Endothelial cell of umbilical vein (primary cell): Measurements from ENCODE around the gene STARD13.

Experiments used
- EZH2 ChIP-seq: IDR thresholded peaks from 2 replicates; pipeline ENCODE4 v1.6.1; 2012; ENCODE audit warnings: borderline replicate concordance, low read depth, mild to moderate bottlenecking, moderate library complexity, low read length, inconsistent platforms; ENCODE audit not compliant: severe bottlenecking
- MAX ChIP-seq: IDR thresholded peaks from 2 replicates; pipeline ENCODE4 v1.6.1; 2011; ENCODE audit not compliant: insufficient read depth, insufficient read length
- POLR2A ChIP-seq: IDR thresholded peaks from 2 replicates; pipeline ENCODE4 v1.6.1; 2012; ENCODE audit warnings: low read depth, mild to moderate bottlenecking, control low read depth, low read length
- TF ChIP-seq, protein P1 (sequence below), 2 donors: IDR thresholded peaks; 1 replicate in 1 of 2; 2 replicates in 1 of 2; pipeline ENCODE4 v1.5.1; 2011; ENCODE audit warnings: low read length in 2 of 2, mild to moderate bottlenecking in 2 of 2, moderate library complexity in 2 of 2, control low read depth in 1 of 2, inconsistent platforms in 1 of 2, low read depth in 1 of 2; ENCODE audit not compliant: insufficient read depth in 1 of 2; ENCODE audit errors: extremely low read depth in 1 of 2

DNA sequence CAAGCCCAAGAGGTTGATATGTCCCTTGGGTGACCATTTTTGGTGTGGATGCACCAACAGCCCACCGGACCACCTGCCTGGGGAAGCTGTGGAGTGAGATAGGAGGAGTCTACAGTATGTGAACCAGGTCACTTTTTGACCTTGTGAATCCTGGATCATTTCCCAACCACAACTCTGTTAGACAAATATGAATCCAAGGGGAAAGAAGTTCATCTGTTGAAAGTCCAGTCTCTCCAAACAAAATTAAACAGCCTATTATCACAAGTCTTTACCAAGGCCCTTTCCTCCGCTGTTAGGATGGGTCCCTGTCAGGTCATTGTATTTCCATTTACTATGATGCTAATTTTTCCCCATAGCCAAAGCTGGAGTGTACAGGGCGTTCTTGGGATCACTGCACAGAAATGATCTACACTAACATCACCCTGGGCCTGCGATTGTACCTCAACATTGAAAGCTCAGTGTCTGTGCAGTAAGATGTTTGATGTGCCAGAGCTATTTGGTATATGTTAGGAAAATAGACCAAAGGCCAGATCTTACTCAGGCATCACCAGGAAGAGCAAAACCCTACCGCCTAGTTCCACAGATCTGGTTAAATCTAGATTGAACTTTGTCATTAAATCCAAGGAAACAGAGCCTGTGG, 117.1 kb downstream of the STARD13 start:
- TF ChIP-seq, protein P1, sequence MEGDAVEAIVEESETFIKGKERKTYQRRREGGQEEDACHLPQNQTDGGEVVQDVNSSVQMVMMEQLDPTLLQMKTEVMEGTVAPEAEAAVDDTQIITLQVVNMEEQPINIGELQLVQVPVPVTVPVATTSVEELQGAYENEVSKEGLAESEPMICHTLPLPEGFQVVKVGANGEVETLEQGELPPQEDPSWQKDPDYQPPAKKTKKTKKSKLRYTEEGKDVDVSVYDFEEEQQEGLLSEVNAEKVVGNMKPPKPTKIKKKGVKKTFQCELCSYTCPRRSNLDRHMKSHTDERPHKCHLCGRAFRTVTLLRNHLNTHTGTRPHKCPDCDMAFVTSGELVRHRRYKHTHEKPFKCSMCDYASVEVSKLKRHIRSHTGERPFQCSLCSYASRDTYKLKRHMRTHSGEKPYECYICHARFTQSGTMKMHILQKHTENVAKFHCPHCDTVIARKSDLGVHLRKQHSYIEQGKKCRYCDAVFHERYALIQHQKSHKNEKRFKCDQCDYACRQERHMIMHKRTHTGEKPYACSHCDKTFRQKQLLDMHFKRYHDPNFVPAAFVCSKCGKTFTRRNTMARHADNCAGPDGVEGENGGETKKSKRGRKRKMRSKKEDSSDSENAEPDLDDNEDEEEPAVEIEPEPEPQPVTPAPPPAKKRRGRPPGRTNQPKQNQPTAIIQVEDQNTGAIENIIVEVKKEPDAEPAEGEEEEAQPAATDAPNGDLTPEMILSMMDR (IDR thresholded peaks at IDR 0.05; ENCODE audit: extremely low read depth in 1 of 2, insufficient read depth in 1 of 2, low read depth in 1 of 2, low read length in 2 of 2) = no peak
- TF ChIP-seq EZH2 (no peak), MAX (no peak), POLR2A (no peak)
